Nephron progenitor cell (in vitro differentiated cells): Measurements from ENCODE around the gene CDC123.
"Not testable (repeated sequence)": the region's sequence is repeated elsewhere in the genome, so short reads cannot be mapped to it uniquely, and the experiment has no call there.

Source experiments
- DNase-seq: peaks from one replicate; pipeline ENCODE4 v3.0.0; 2021
- H3K27ac Mint-ChIP-seq: 2 replicates; pipeline ENCODE4 v1.8.0; 2021; ENCODE audit warnings: mild to moderate bottlenecking, moderate library complexity, mixed read lengths
- H3K27me3 Mint-ChIP-seq: 2 replicates; pipeline ENCODE4 v1.8.0; 2021; ENCODE audit warnings: mild to moderate bottlenecking, low read depth, mixed read lengths; ENCODE audit not compliant: poor library complexity
- H3K36me3 Mint-ChIP-seq: 2 replicates; pipeline ENCODE4 v1.8.0; 2021; ENCODE audit warnings: low read depth, mixed read lengths
- H3K4me1 Mint-ChIP-seq: 2 replicates; pipeline ENCODE4 v1.8.0; 2021; ENCODE audit warnings: mixed read lengths
- H3K4me3 Mint-ChIP-seq: 2 replicates; pipeline ENCODE4 v1.8.0; 2021; ENCODE audit warnings: mild to moderate bottlenecking, moderate library complexity, mixed read lengths
- H3K9me3 Mint-ChIP-seq: 2 replicates; pipeline ENCODE4 v1.8.0; 2021; ENCODE audit warnings: mild to moderate bottlenecking, moderate library complexity, mixed read lengths
- TF ChIP-seq, protein P1 (sequence below): fragments of 200-600 bp; sonication (generic); IDR thresholded peaks from 2 replicates; pipeline ENCODE4 v1.5.0; 2021; ENCODE audit warnings: antibody characterized with exemption

Gene CDC123

DNA sequence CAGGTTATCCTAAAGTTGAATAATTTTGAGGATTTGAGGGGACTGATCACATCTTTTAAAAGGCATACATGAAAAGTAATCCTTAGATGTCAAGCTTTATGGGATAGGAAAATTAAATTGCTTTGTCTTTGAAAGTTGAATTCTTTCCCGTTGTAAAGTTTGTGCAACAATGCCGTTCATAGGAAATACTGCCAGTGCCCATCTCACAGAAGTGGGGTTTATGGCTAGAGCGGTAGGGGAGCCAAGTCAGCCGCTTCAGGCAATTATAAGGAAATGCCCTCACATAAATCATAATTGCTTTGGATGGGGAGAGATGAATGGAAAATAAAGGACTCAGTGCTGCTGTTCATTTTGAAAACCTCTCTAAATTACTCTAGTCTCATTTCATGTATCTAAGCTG is 18.1 kb downstream of the CDC123 start:
- Mint-ChIP-seq H3K27me3 (no peaks in the 10 kb centered on the region), H3K4me1 (peaks cover 20% of the 10 kb centered on the region), H3K27ac (peak overlapping the region; percentile 60)

DNA sequence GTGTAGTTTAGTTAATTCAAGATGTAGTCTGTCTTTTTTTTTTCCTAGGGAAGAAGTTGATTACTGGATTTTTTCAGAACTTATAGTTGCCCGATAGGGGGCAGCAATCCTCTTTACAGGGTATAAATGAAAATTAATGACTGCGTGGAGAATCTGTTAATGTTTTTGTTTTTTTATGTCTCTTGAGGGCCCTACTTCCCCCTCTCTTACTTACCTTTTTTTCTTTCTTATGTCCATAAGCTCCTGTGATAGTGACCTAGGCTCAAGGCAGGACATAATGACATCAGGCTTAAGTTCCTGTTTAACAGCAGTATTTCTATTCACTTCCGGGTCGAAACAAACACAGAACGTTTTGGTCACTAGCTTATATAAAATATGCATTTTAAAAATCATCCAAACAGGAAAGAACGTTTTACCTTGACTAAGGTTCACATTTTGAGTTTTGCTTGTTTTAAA is 18.8 kb downstream of the CDC123 start:
- Mint-ChIP-seq H3K36me3 (peaks cover 66% of the 10 kb centered on the region), H3K4me3 (no peak overlapping the region), H3K27me3 (no peaks in the 10 kb centered on the region), H3K27ac (peak overlapping the region; percentile 60), H3K9me3 (peaks cover 23% of the 10 kb centered on the region), H3K4me1 (peaks cover 20% of the 10 kb centered on the region)
- DNase-seq, result peak; percentile 47
- TF ChIP-seq, protein P1, sequence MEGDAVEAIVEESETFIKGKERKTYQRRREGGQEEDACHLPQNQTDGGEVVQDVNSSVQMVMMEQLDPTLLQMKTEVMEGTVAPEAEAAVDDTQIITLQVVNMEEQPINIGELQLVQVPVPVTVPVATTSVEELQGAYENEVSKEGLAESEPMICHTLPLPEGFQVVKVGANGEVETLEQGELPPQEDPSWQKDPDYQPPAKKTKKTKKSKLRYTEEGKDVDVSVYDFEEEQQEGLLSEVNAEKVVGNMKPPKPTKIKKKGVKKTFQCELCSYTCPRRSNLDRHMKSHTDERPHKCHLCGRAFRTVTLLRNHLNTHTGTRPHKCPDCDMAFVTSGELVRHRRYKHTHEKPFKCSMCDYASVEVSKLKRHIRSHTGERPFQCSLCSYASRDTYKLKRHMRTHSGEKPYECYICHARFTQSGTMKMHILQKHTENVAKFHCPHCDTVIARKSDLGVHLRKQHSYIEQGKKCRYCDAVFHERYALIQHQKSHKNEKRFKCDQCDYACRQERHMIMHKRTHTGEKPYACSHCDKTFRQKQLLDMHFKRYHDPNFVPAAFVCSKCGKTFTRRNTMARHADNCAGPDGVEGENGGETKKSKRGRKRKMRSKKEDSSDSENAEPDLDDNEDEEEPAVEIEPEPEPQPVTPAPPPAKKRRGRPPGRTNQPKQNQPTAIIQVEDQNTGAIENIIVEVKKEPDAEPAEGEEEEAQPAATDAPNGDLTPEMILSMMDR, result peak; percentile 61

More for the DNA sequence above, 18.1 kb downstream of the CDC123 start:
- Mint-ChIP-seq H3K4me3 (no peak overlapping the region), H3K9me3 (peaks cover 27% of the 10 kb centered on the region), H3K36me3 (peaks cover 66% of the 10 kb centered on the region)
- no peak for DNase-seq
- TF ChIP-seq, protein P1, result no peak

DNA sequence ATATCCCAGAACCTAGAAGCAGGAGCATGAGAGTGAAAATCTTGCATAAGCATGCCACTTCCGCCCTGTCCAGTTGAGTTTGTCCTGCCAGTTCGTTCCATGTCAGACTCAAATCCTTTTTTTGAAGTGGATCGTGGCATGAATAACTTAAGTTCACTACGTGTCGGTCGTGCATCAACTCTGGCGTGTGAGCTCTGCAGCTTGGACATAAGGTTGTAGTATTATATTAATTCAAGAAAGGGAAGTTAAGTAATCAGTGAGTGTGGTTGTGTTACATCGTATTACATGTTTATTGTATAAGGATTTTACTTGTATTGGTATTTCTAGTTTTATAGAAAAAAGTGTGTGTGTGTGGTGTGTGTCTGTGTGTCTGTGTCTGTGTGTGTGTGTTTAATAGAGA is 23.0 kb downstream of the CDC123 start:
- peaks cover 20% of the 10 kb centered on the region for H3K9me3 Mint-ChIP-seq
- peaks cover 6% of the 10 kb centered on the region for H3K27me3 Mint-ChIP-seq
- peaks cover 20% of the 10 kb centered on the region for H3K4me1 Mint-ChIP-seq
- no peak for DNase-seq
- peaks cover 66% of the 10 kb centered on the region for H3K36me3 Mint-ChIP-seq
- H3K4me3 Mint-ChIP-seq, result no peak overlapping the region
- TF ChIP-seq, protein P1, result no peak
- peak overlapping the region; percentile 91 for H3K27ac Mint-ChIP-seq

DNA sequence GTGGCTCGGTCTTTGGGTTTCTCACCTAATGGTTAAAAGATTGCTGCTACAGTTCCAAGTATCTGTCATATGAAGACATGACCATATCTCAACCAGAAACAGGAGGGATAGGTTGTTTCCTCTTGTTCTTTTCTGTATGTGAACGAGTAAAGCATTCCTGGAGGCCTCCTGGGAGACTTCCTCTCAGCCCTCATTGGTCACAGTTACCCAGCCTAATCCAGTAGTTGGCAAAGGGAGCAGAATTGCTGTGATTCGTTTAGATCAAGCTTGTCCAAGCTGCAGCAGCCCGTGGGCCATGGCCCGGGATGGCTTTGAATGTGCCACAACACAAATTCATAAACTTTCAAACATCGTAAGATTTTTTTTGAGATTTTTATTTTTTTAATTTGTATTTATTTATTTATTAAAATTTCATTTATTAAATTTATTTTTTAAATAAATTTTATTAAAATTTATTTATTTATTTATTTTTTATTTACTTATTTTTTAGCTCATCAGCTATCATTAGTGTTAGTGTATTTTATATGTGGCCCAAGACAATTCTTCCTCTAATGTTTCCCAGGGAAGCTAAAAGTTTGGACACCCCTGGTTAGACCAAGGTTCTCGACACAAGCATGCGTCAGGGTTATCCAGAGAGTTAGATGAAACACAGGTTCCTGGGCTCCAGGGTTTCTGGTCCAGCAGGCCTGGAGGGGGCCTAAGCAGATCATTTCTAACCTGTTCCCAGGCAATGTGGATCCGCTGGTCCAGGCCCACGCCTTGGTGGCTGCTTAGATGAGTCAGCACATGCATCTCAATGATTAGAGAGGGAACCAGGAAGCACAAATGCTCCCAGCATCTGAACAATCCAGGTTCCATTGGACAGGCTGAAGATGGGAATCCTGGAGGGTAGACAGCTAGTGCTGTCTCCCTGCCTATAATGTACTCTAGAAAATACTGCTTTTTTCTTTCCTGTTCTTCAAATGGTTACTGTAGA is 25.6 kb downstream of the CDC123 start:
- no peak for DNase-seq
- TF ChIP-seq, protein P1, result no peak
- Mint-ChIP-seq H3K9me3 (peaks cover 44% of the 10 kb centered on the region), H3K36me3 (peaks cover 90% of the 10 kb centered on the region), H3K4me1 (no peaks in the 10 kb centered on the region), H3K27ac (no peak overlapping the region), H3K4me3 (no peak overlapping the region), H3K27me3 (peaks cover 6% of the 10 kb centered on the region)

DNA sequence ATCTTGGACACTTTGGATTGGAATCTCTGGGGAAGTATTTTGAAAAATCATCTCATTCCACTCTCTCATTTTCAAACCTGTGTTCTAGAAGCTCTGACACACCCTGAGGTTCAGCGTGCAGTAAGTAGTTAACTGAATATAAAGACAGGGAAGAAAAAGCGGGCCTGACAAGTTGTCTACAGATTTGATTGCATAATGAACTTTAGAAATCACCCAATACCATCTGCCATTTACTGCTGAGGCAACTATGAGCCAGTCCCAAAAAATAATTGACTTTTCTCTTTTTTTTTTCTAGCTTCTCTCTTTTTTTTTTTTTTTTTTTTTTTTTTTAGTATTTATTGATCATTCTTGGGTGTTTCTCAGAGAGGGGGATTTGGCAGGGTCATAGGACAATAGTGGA is 29.5 kb downstream of the CDC123 start:
- TF ChIP-seq, protein P1, result no peak
- H3K27ac Mint-ChIP-seq, result no peak overlapping the region
- H3K36me3 Mint-ChIP-seq, result peaks cover 89% of the 10 kb centered on the region
- H3K4me3 Mint-ChIP-seq, result no peak overlapping the region
- H3K9me3 Mint-ChIP-seq, result peaks cover 48% of the 10 kb centered on the region
- no peak for DNase-seq
- no peaks in the 10 kb centered on the region for H3K4me1 Mint-ChIP-seq
- H3K27me3 Mint-ChIP-seq, result peaks cover 6% of the 10 kb centered on the region

DNA sequence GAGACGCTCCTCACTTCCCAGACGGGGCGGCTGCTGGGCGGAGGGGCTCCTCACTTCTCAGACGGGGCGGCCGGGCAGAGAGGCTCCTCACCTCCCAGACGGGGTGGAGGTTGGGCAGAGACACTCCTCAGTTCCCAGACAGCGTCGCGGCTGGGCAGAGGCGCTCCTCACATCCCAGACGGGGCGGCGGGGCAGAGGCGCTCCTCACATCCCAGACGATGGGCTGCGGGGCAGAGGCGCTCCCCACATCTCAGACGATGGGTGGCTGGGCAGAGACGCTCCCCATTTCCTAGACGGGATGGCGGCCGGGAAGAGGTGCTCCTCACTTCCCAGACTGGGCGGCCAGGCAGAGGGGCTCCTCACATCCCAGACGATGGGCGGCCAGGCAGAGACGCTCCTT is 30.4 kb downstream of the CDC123 start:
- not testable (repeated sequence) for H3K4me1 Mint-ChIP-seq, H3K4me3 Mint-ChIP-seq, H3K27ac Mint-ChIP-seq

More for the DNA sequence above, 30.4 kb downstream of the CDC123 start:
- Mint-ChIP-seq H3K36me3 (peaks cover 88% of the 10 kb centered on the region), H3K9me3 (peaks cover 45% of the 10 kb centered on the region)
- DNase-seq, H3K27me3 Mint-ChIP-seq: not testable (repeated sequence)
